H9 (cell line): Measurements from ENCODE around the gene GRB2. TPM values are rescaled to one million over a fixed set of nuclear protein-coding genes. Genes with fewer than 3 reads are reported as not detected.

Experiments used
- DNase-seq: peaks from one replicate; pipeline ENCODE4 v3.0.0-alpha.2; 2017
- H2AFZ ChIP-seq: one replicate; pipeline ENCODE4 v1.6.1; 2013; ENCODE audit warnings: mild to moderate bottlenecking, low read length, control low read depth, moderate library complexity
- H2AK5ac ChIP-seq: 2 replicates; pipeline ENCODE4 v1.6.1; 2013; ENCODE audit warnings: low read length, control low read depth, mixed read lengths; ENCODE audit not compliant: insufficient read length
- H2BK120ac ChIP-seq: one replicate; pipeline ENCODE4 v1.6.1; 2013; ENCODE audit warnings: low read depth, mild to moderate bottlenecking, low read length, control low read depth, inconsistent platforms; ENCODE audit not compliant: poor library complexity, severe bottlenecking
- H2BK12ac ChIP-seq: 2 replicates; pipeline ENCODE4 v1.6.1; 2013; ENCODE audit warnings: low read length, control low read depth, mixed read lengths, low read depth; ENCODE audit not compliant: insufficient read length
- H2BK15ac ChIP-seq: 2 replicates; pipeline ENCODE4 v1.6.1; 2013; ENCODE audit warnings: low read depth, low read length, control low read depth
- H2BK20ac ChIP-seq: one replicate; pipeline ENCODE4 v1.6.1; 2013; ENCODE audit warnings: low read depth, mild to moderate bottlenecking, low read length, control low read depth, inconsistent platforms; ENCODE audit not compliant: poor library complexity, severe bottlenecking
- H2BK5ac ChIP-seq: 2 replicates; pipeline ENCODE4 v1.6.1; 2013; ENCODE audit warnings: low read length, control low read depth, mixed read lengths; ENCODE audit not compliant: insufficient read length
- H3K14ac ChIP-seq: 2 replicates; pipeline ENCODE4 v1.6.1; 2013; ENCODE audit warnings: low read length, control low read depth; ENCODE audit not compliant: insufficient read depth
- H3K18ac ChIP-seq: 2 replicates; pipeline ENCODE4 v1.6.1; 2013; ENCODE audit warnings: low read depth, mild to moderate bottlenecking, mixed read lengths, low read length, control low read depth; ENCODE audit not compliant: insufficient read length
- H3K23ac ChIP-seq: 2 replicates; pipeline ENCODE4 v1.6.1; 2013; ENCODE audit warnings: low read length, control low read depth, mixed read lengths, low read depth; ENCODE audit not compliant: insufficient read length
- H3K23me2 ChIP-seq: 2 replicates; pipeline ENCODE4 v1.6.1; 2013; ENCODE audit warnings: low read depth, mild to moderate bottlenecking, mixed read lengths, low read length, control low read depth; ENCODE audit not compliant: insufficient read length, poor library complexity, severe bottlenecking
- H3K27ac ChIP-seq: 2 replicates; pipeline ENCODE4 v1.5.1; 2013; ENCODE audit warnings: low read length, control low read depth, mixed read lengths, low read depth; ENCODE audit not compliant: insufficient read length
- H3K27me3 ChIP-seq: 2 replicates; pipeline ENCODE4 v1.6.1; 2013; ENCODE audit warnings: low read length, control low read depth, inconsistent platforms; ENCODE audit not compliant: insufficient read depth
- H3K4ac ChIP-seq: 2 replicates; pipeline ENCODE4 v1.6.1; 2013; ENCODE audit warnings: low read depth, mild to moderate bottlenecking, control low read depth, inconsistent platforms, low read length, moderate library complexity
- H3K4me1 ChIP-seq: 2 replicates; pipeline ENCODE4 v1.6.1; 2013; ENCODE audit warnings: low read length, control low read depth, inconsistent platforms; ENCODE audit not compliant: insufficient read depth
- H3K4me2 ChIP-seq: 2 replicates; pipeline ENCODE4 v1.6.1; 2013; ENCODE audit warnings: low read length, control low read depth, mixed read lengths; ENCODE audit not compliant: insufficient read length, insufficient read depth
- H3K56ac ChIP-seq: 2 replicates; pipeline ENCODE4 v1.6.1; 2013; ENCODE audit warnings: low read depth, mild to moderate bottlenecking, mixed read lengths, low read length, control low read depth; ENCODE audit not compliant: insufficient read length
- H3K79me1 ChIP-seq: 2 replicates; pipeline ENCODE4 v1.6.1; 2013; ENCODE audit warnings: low read depth, mild to moderate bottlenecking, moderate library complexity, low read length, control low read depth, inconsistent platforms; ENCODE audit not compliant: insufficient read depth, poor library complexity, severe bottlenecking
- H3K79me2 ChIP-seq: 2 replicates; pipeline ENCODE4 v1.6.1; 2013; ENCODE audit warnings: low read length, control low read depth, inconsistent platforms; ENCODE audit not compliant: insufficient read depth
- H3K9ac ChIP-seq: 2 replicates; pipeline ENCODE4 v1.6.1; 2013; ENCODE audit warnings: low read length, control low read depth, mixed read lengths; ENCODE audit not compliant: insufficient read length; ENCODE audit errors: extremely low read depth
- H3K9me3 ChIP-seq: one replicate; pipeline ENCODE4 v1.6.1; 2013; ENCODE audit warnings: low read depth, low read length, inconsistent platforms; ENCODE audit not compliant: control insufficient read depth
- H3T11ph ChIP-seq: one replicate; pipeline ENCODE4 v1.6.1; 2013; ENCODE audit warnings: mild to moderate bottlenecking, low read length, control low read depth, inconsistent platforms
- H4K20me1 ChIP-seq: one replicate; pipeline ENCODE4 v1.6.1; 2013; ENCODE audit not compliant: control insufficient read depth, insufficient read length, insufficient read depth
- H4K5ac ChIP-seq: 2 replicates; pipeline ENCODE4 v1.6.1; 2013; ENCODE audit warnings: low read depth, mild to moderate bottlenecking, mixed read lengths, low read length, control low read depth; ENCODE audit not compliant: insufficient read length
- H4K8ac ChIP-seq: replicated peaks from 2 replicates; pipeline ENCODE4 v1.6.1; 2013; ENCODE audit warnings: low read length, control low read depth, mixed read lengths, low read depth; ENCODE audit not compliant: insufficient read length
- H4K91ac ChIP-seq: 2 replicates; pipeline ENCODE4 v1.6.1; 2013; ENCODE audit warnings: low read depth, mild to moderate bottlenecking, moderate library complexity, mixed read lengths, low read length, control low read depth; ENCODE audit not compliant: insufficient read length
- H3K27ac Mint-ChIP-seq, 3 experiments: 2 replicates in 2 of 3; 3 replicates in 1 of 3; pipeline ENCODE4 v1.8.0; 2020 to 2021; ENCODE audit warnings: mixed read lengths in 3 of 3, mild to moderate bottlenecking in 1 of 3, moderate library complexity in 1 of 3
- H3K27me3 Mint-ChIP-seq: 2 replicates; pipeline ENCODE4 v1.8.0; 2021; ENCODE audit warnings: low read depth, mild to moderate bottlenecking, moderate library complexity, mixed read lengths
- H3K36me3 Mint-ChIP-seq, 3 experiments: 2 replicates in 2 of 3; 3 replicates in 1 of 3; pipeline ENCODE4 v1.8.0; 2020 to 2021; ENCODE audit warnings: low read depth in 3 of 3, mixed read lengths in 3 of 3; ENCODE audit not compliant: insufficient read depth in 1 of 3
- H3K4me1 Mint-ChIP-seq, 2 experiments: 2 replicates each; pipeline ENCODE4 v1.8.0; 2020; ENCODE audit warnings: mixed read lengths in 2 of 2
- H3K4me3 Mint-ChIP-seq, 2 experiments: 2 replicates in 1 of 2; 3 replicates in 1 of 2; pipeline ENCODE4 v1.8.0; 2020 to 2021; ENCODE audit warnings: mild to moderate bottlenecking in 2 of 2, mixed read lengths in 2 of 2, moderate library complexity in 1 of 2
- H3K9me3 Mint-ChIP-seq, 2 experiments: 2 replicates in 1 of 2; 3 replicates in 1 of 2; pipeline ENCODE4 v1.8.0; 2020; ENCODE audit warnings: mild to moderate bottlenecking in 2 of 2, mixed read lengths in 2 of 2, moderate library complexity in 1 of 2
- WGBS: extraction: QIAGEN DNeasy Blood & Tissue Kit; methylation state at CpG from one replicate; pipeline ENCODE4 v1.1.7; 2013; ENCODE audit warnings: missing lambda C conversion rate, low lambda C conversion rate, mixed read lengths; ENCODE audit not compliant: insufficient read length; ENCODE audit errors: extremely low coverage; 5-methylcytosine and 5-hydroxymethylcytosine counted together
- total RNA-seq: library from RNA; stranded (reverse); gene quantifications from 2 replicates; pipeline ENCODE4 v1.2.1, GENCODE V29; 2021
- TF ChIP-seq, protein P1 (sequence below): fragments of 200-600 bp; sonication (generic); conservative IDR thresholded peaks from 3 replicates; pipeline ENCODE4 v1.8.0; 2021; ENCODE audit warnings: antibody characterized with exemption, mild to moderate bottlenecking

Gene GRB2
- total RNA-seq, 1 experiment from 2014 or later: 91.7 TPM

DNA sequence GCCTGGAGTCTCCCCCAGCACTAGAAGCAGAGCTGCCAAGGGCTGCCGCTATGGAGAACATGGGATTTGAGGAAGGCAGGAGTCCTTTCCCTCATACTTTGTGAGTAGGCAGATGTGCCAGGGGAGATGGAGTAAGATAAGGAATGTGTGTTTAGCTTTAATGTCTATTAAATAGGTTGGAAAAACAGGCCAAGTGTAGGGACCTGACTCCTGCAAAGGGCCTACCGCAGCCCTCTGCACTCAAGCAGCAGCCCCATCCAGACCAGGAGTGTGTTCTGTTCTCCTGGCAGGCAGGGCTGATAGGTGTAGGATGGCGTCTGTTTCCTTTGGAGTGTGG lies 132.7 kb downstream of the GRB2 start:
- H4K91ac ChIP-seq: no peak overlapping the region
- no peak overlapping the region for H2BK120ac ChIP-seq
- no peak overlapping the region for H4K8ac ChIP-seq
- H3K36me3 Mint-ChIP-seq: peaks cover 0 to 25% (median 23%) of the 10 kb centered on the region in 3 experiments; a peak in 6 of 7 replicates
- no peak overlapping the region for H4K5ac ChIP-seq
- no peak for DNase-seq
- no peaks in the 10 kb centered on the region for H3K79me2 ChIP-seq
- no peak overlapping the region for H3K27ac Mint-ChIP-seq
- no peak overlapping the region for H3K23ac ChIP-seq
- H2BK20ac ChIP-seq: no peak overlapping the region
- peaks cover 13 to 16% of the 10 kb centered on the region in 2 experiments for H3K4me1 Mint-ChIP-seq
- no peaks in the 10 kb centered on the region for H3K9me3 Mint-ChIP-seq
- no peaks in the 10 kb centered on the region for H3K9me3 ChIP-seq
- H3K9ac ChIP-seq: no peak overlapping the region
- H3K4me3 Mint-ChIP-seq: peak overlapping the region; percentile 72 to 83; a peak in 4 of 5 replicates
- TF ChIP-seq, protein P1, sequence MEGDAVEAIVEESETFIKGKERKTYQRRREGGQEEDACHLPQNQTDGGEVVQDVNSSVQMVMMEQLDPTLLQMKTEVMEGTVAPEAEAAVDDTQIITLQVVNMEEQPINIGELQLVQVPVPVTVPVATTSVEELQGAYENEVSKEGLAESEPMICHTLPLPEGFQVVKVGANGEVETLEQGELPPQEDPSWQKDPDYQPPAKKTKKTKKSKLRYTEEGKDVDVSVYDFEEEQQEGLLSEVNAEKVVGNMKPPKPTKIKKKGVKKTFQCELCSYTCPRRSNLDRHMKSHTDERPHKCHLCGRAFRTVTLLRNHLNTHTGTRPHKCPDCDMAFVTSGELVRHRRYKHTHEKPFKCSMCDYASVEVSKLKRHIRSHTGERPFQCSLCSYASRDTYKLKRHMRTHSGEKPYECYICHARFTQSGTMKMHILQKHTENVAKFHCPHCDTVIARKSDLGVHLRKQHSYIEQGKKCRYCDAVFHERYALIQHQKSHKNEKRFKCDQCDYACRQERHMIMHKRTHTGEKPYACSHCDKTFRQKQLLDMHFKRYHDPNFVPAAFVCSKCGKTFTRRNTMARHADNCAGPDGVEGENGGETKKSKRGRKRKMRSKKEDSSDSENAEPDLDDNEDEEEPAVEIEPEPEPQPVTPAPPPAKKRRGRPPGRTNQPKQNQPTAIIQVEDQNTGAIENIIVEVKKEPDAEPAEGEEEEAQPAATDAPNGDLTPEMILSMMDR: no peak
- H3K27me3 Mint-ChIP-seq: no peaks in the 10 kb centered on the region; the same call in 1 of the 2 replicates
- WGBS: no CpG with 5 or more reads among the region's 3 CpGs
- no peak overlapping the region for H3K14ac ChIP-seq
- H4K20me1 ChIP-seq: no peaks in the 10 kb centered on the region
- H3T11ph ChIP-seq: no peak overlapping the region
- no peak overlapping the region for H2BK5ac ChIP-seq
- no peak overlapping the region for H3K18ac ChIP-seq
- no peak overlapping the region for H2BK12ac ChIP-seq
- no peak overlapping the region for H3K56ac ChIP-seq
- H2BK15ac ChIP-seq: no peak overlapping the region
- H3K27me3 ChIP-seq: no peaks in the 10 kb centered on the region
- H3K79me1 ChIP-seq: no peaks in the 10 kb centered on the region
- peaks cover 22% of the 10 kb centered on the region for H3K23me2 ChIP-seq
- no peak overlapping the region for H3K27ac ChIP-seq
- no peak overlapping the region for H2AFZ ChIP-seq
- no peak overlapping the region for H2AK5ac ChIP-seq
- H3K4me2 ChIP-seq: no peak overlapping the region
- H3K4ac ChIP-seq: no peak overlapping the region
- H3K4me1 ChIP-seq: 0 out of 2 replicates have a peak, but pooled peaks cover 2% of the 10 kb centered on the region
